ENCODE measurements around the gene OR2A2. TPM values are rescaled to one million over a fixed set of nuclear protein-coding genes. Genes with fewer than 3 reads are reported as not detected.
"Not testable (repeated sequence)": the region's sequence is repeated elsewhere in the genome, so short reads cannot be mapped to it uniquely, and the experiment has no call there.

The OR2A2 gene, protein sequence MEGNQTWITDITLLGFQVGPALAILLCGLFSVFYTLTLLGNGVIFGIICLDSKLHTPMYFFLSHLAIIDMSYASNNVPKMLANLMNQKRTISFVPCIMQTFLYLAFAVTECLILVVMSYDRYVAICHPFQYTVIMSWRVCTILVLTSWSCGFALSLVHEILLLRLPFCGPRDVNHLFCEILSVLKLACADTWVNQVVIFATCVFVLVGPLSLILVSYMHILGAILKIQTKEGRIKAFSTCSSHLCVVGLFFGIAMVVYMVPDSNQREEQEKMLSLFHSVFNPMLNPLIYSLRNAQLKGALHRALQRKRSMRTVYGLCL
- total RNA-seq: not detected
- long read RNA-seq: 0 reads

DNA sequence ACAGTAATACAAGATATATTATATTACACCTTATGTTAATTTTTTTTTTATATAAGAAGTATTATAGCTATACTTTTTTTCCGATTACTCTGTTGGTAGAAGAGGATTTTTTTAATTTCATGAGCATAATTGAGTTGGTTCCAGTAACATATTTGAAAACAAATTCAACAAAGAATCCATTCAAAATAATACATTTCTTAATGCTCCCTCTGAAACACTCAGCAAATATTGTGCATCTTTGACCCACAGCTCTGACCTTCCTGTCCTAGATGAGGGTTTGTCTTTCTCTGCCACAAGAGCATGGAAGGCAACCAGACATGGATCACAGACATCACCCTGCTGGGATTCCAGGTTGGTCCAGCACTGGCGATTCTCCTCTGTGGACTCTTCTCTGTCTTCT lies at the start of gene OR2A2:
Gene OR2A2, plus strand, starts transcription at position 301 of the 400 bp plus-strand sequence. Its CDS starts 0 bp downstream, at position 301.
- DNase-seq (ENCODE audit: missing footprints): no peak
- ATAC-seq: no peak
- intact Hi-C loops (cut with DNase I): no loop called here

- intact Hi-C loops (cut with DNase I): no loop called here
- ATAC-seq (no peak), DNase-seq (ENCODE audit: missing footprints) (no peak)
These were observed 45.7 kb upstream of the OR2A2 start for GRCh38 chr7:144063710-144064109.

- intact Hi-C loops (cut with DNase I): no loop called here
- DNase-seq (ENCODE audit: missing footprints): no peak
- no peak for ATAC-seq
These were observed 39.9 kb upstream of the OR2A2 start, which contains the start of gene OR2A25 for GRCh38 chr7:144069511-144069910. OR2A25 (plus strand) TSS chr7:144069811; CDS start chr7:144074220, 4,409 bp downstream.

DNA sequence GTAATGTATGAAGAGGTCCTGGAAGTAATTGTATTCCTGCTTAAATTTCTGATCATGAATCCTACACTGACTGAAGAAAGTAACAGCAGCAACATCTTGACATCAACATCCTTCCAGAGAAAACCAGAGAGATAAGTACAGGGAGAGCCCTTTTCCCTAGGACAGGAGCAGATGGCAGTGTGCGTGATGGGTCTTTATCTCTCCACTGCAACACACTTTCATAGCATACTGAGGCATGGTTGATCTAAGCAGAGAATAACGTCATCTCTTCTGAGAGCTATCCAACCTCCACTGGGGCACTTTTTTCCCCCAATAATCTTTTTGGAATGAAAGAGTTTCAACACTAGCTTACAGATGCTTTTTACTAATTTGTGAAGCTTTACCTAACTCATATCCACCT lies 39.4 kb upstream of the OR2A2 start:
- ATAC-seq (no peak), DNase-seq (ENCODE audit: missing footprints) (no peak)
- intact Hi-C loops (cut with DNase I): no loop called here

DNA sequence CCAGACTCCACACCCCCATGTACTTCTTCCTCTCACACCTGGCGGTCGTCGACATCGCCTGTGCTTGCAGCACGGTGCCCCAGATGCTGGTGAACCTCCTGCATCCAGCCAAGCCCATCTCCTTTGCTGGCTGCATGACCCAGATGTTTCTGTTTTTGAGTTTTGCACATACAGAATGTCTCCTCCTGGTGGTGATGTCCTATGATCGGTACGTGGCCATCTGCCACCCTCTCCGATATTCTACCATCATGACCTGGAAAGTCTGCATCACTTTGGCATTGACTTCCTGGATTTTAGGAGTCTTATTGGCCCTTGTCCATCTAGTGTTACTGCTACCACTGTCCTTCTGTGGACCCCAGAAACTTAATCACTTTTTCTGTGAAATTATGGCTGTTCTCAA lies 35.0 kb upstream of the OR2A2 start:
- ATAC-seq (no peak), DNase-seq (ENCODE audit: missing footprints) (no peak)
- intact Hi-C loops (cut with DNase I): no loop called here

DNA sequence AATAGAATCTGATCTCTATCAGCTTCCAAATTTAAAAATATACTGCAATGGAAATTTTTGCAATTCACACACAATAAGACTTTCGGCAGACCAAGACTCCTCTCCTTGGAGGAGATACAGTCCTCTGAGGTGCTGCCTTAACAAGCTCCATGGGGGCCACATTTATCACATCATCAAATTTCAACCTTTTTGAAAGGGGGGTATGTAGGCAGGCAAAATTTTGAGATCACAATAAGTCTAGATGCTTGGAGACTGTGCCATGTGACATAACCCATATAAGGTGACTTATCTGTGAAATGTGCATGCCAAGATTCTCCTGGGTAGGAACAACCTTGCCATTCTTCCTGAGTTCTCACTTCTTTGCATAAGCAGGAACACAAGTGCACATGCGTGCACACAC lies 23.4 kb upstream of the OR2A2 start, which contains the start of gene OR2A12:
Gene OR2A12, plus strand, starts transcription at position 301 of the 400 bp plus-strand sequence. CDS start 8,830 bp downstream, outside the sequence.
- intact Hi-C loops (cut with DNase I): no loop called here
- no peak for DNase-seq (ENCODE audit: missing footprints)

GRCh38 chr7:144086730-144087129 lies 22.7 kb upstream of the OR2A2 start:
- intact Hi-C loops (cut with DNase I): no loop called here
- DNase-seq (ENCODE audit: missing footprints) (no peak), ATAC-seq (no peak)

More for the DNA sequence above, 23.4 kb upstream of the OR2A2 start, which contains the start of gene OR2A12:
- ATAC-seq: no peak

- ATAC-seq: no peak
- DNase-seq (ENCODE audit: missing footprints): no peak
- intact Hi-C loops (cut with DNase I): no loop called here
These were observed 22.2 kb upstream of the OR2A2 start for GRCh38 chr7:144087230-144087629.

DNA sequence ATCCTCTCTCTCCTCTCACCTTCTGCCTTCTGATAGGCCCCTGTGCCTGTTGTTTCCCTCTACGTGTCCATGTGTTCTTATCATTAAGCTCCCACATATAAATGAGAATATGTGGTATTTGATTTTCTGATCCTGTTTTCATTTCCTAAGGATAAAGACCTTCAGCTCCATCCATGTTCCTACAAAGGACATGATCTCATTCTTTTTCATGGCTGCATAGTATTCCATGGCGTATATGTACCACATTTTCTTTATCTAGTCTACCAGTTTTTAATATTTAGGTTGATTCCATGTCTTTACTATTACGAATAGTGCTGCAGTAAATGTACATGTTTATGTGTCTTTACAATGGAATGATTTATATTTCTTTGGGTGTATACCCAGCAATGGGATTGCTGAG lies 18.7 kb upstream of the OR2A2 start:
- no peak for ATAC-seq
- intact Hi-C loops (cut with DNase I): no loop called here
- no peak for DNase-seq (ENCODE audit: missing footprints)

DNA sequence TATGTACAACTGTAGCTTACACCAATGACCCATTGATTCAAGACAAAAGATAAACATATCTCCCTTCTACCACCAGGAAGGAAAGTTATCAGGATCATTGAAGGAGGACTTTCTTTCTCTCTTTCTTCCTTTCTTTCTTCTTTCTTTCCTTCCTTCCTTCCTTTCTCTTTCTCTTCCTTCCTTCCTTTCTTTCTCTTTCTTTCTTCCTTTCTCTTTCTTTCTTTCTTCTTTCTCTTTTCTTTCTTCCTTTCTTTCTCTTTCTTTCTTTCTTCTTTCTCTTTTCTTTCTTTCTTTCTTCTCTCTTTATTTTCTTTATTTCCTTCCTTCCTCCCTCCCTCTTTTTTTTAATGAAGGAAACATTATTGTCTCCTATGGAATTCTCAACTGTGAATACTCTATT lies 10.6 kb upstream of the OR2A2 start:
- intact Hi-C loops (cut with DNase I): no loop called here
- ATAC-seq: no peak
- DNase-seq (ENCODE audit: missing footprints): no peak

DNA sequence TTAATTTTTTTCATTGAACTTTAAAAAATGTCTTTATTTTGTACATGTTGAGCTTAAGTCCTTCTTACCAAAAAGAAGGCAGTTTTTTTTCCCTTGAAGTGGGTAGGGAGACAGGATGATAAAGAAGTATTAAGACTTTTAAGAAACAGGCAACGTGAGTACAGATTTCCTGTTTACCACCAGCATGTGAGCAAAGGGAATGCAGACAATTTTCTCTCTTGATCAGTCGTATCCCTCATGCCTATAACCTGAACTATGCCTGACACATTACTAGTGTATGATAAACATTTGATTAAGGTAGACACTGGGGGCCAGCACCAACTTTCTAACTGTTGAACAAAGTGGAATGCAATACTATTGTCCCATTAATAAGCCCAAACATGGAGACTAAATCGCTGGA lies 8.8 kb upstream of the OR2A2 start:
- no peak for ATAC-seq
- no peak for DNase-seq (ENCODE audit: missing footprints)
- intact Hi-C loops (cut with DNase I): no loop called here

GRCh38 chr7:144102041-144102440 lies 7.3 kb upstream of the OR2A2 start:
- intact Hi-C loops (cut with DNase I): no loop called here
- DNase-seq (ENCODE audit: missing footprints): no peak
- no peak for ATAC-seq

- DNase-seq (ENCODE audit: missing footprints): no peak
- intact Hi-C loops (cut with DNase I): no loop called here
- ATAC-seq: no peak
These were observed 4.2 kb upstream of the OR2A2 start for GRCh38 chr7:144105211-144105610.

- intact Hi-C loops (cut with DNase I): no loop called here
- ATAC-seq (no peak), DNase-seq (ENCODE audit: missing footprints) (no peak)
These were observed 889 bp downstream of the OR2A2 start for GRCh38 chr7:144110272-144110671.

DNA sequence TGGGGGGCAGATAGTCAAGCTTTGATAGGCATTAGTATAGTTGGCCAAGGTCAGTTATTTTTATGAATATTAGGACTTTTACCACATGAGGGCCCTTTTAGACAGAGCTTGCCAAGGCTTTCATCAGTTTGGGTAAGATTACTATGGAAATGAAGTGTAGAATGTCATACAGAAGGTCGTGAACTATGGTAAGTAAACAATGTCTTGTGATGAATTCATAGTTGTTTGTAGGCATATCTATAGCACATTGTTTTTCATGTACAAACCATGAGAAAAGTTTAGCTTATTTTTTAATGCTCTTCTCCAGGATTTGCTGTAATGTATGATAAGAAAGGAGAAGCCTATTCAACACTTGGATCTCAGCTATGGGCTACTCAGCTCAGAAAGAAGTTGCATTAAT lies 4.3 kb downstream of the OR2A2 start:
- ATAC-seq: no peak
- intact Hi-C loops (cut with DNase I): no loop called here
- DNase-seq (ENCODE audit: missing footprints): no peak

- DNase-seq (ENCODE audit: missing footprints) (no peak), ATAC-seq (no peak)
- intact Hi-C loops (cut with DNase I): no loop called here
These were observed 9.0 kb downstream of the OR2A2 start for GRCh38 chr7:144118341-144118740.

GRCh38 chr7:144122876-144123275 lies 13.5 kb downstream of the OR2A2 start, which contains the start of gene OR2A14:
OR2A14 (plus strand) TSS chr7:144123176; CDS start chr7:144129113, 5,937 bp downstream.
- DNase-seq (ENCODE audit: missing footprints) (no peak), ATAC-seq (no peak)
- intact Hi-C loops (cut with DNase I): no loop called here

GRCh38 chr7:144127714-144128334 lies 18.4 kb downstream of the OR2A2 start:
- intact Hi-C loops (cut with DNase I): no loop called here
- DNase-seq (ENCODE audit: missing footprints) (peak; percentile 90), ATAC-seq (peak; percentile 68)

DNA sequence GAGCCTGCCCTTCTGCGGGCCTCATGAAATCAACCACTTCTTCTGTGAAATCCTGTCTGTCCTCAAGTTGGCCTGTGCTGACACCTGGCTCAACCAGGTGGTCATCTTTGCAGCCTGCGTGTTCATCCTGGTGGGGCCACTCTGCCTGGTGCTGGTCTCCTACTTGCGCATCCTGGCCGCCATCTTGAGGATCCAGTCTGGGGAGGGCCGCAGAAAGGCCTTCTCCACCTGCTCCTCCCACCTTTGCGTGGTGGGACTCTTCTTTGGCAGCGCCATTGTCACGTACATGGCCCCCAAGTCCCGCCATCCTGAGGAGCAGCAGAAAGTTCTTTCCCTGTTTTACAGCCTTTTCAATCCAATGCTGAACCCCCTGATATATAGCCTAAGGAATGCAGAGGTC lies 20.2 kb downstream of the OR2A2 start:
- intact Hi-C loops (cut with DNase I); ATAC-seq; DNase-seq (ENCODE audit: missing footprints): not testable (repeated sequence)

GRCh38 chr7:144130730-144131129 lies 21.3 kb downstream of the OR2A2 start:
- DNase-seq (ENCODE audit: missing footprints) (no peak), ATAC-seq (no peak)
- intact Hi-C loops (cut with DNase I): no loop called here

All from Right ventricle myocardium inferior (tissue), 1 donor.